NCI-H1092 (cell line): ENCODE results near the gene RNF17.
"Not testable (repeated sequence)": the region's sequence is repeated elsewhere in the genome, so short reads cannot be mapped to it uniquely, and the experiment has no call there.

Source experiments
- DNase-seq: peaks from one replicate; lab custom pipeline; 2025; lab: John Stamatoyannopoulos, UW

RNF17 gene, protein sequence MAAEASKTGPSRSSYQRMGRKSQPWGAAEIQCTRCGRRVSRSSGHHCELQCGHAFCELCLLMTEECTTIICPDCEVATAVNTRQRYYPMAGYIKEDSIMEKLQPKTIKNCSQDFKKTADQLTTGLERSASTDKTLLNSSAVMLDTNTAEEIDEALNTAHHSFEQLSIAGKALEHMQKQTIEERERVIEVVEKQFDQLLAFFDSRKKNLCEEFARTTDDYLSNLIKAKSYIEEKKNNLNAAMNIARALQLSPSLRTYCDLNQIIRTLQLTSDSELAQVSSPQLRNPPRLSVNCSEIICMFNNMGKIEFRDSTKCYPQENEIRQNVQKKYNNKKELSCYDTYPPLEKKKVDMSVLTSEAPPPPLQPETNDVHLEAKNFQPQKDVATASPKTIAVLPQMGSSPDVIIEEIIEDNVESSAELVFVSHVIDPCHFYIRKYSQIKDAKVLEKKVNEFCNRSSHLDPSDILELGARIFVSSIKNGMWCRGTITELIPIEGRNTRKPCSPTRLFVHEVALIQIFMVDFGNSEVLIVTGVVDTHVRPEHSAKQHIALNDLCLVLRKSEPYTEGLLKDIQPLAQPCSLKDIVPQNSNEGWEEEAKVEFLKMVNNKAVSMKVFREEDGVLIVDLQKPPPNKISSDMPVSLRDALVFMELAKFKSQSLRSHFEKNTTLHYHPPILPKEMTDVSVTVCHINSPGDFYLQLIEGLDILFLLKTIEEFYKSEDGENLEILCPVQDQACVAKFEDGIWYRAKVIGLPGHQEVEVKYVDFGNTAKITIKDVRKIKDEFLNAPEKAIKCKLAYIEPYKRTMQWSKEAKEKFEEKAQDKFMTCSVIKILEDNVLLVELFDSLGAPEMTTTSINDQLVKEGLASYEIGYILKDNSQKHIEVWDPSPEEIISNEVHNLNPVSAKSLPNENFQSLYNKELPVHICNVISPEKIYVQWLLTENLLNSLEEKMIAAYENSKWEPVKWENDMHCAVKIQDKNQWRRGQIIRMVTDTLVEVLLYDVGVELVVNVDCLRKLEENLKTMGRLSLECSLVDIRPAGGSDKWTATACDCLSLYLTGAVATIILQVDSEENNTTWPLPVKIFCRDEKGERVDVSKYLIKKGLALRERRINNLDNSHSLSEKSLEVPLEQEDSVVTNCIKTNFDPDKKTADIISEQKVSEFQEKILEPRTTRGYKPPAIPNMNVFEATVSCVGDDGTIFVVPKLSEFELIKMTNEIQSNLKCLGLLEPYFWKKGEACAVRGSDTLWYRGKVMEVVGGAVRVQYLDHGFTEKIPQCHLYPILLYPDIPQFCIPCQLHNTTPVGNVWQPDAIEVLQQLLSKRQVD (N-terminal part only)

DNA sequence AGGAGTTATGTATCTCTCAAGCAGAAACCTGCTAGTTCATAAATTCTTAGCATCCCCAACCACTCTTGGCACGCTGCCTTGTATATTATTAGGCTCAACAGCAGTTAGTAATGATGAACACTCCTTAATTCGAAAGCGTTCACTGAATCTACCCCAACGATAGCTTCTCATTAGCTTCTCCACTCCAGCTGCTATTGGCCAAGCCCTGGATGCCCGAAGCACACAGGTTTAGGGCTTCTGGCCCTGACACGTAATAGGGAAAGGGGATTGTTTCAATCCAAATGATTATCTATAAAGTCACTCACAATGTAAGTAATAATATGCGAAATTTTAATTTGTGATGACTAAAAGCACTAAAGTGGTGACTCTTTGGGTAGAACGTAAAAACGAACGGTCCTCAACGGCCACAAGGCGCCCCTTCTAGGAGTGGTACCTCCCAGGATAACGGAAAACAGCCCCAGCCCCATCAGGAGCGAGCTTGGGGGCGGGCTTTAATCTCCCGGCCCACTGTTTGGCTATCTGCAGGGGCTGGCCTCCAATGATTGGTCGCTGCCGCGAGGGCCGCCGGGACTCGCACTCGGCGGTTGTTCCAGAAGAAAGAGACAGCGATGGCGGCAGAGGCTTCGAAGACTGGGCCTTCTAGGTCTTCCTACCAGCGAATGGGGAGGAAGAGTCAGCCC lies at the start of gene RNF17:
RNF17 (plus strand) TSS at position 574 of the 680 bp plus-strand sequence; CDS start at position 609, 35 bp downstream.
- no peak for DNase-seq

DNA sequence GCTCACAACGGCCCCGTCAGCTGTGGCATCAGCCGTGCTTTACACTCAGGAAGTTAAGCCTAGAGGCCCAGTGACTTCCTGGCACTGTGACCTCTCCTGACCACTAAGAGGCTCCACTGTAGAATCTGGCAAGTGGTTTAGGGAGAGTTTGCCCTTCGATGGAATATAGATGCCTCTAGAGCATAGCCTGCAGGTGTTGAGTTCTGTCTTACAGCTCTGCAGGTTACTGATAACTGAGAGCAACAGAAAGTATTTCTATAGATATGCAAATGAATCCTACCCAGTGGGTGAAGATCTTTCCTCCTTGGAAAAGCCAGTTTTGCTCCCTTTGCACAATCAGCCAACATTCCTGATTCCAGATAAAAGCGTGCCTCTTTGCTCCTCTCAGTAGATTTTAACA lies 48.0 kb upstream of the RNF17 start:
- no peak for DNase-seq

DNA sequence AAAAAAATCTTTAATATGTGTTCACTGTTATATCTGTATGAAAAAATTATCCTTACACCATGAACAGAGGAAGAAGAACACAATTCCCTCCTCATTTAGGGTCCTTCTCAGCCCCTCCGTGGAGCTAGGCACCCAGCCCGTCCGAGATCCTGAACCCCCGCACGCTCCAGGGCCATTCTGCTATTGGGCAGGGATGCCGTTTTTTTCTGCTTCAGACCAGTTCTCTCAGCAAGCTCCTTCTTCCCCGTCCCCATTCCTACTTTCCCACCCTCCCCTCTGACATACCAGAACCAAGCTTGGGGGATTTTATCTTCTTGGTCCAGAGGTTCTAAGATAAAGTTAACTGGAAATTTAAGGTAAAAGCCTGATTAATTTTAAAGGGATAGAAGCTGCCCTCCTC lies 47.5 kb upstream of the RNF17 start:
- no peak for DNase-seq

DNA sequence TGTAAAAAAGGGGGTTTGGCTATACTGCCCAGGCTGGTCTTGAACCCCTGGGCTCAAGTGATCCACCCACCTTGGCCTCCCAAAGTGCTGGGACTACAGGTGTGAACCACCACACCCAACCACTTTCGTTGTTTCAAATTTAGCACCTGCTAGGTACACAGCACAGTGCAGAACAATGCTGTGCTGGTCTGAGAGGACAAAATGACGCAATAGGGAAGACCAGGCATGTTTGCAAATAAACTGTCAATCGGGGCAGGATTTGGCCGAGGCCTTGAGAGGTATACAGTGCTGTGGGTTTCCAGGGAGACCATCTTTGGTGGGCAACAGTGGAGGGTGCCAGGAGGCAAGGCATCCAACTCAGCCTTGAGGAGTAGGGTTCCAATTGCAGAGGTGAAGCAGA lies 46.8 kb upstream of the RNF17 start:
- no peak for DNase-seq

DNA sequence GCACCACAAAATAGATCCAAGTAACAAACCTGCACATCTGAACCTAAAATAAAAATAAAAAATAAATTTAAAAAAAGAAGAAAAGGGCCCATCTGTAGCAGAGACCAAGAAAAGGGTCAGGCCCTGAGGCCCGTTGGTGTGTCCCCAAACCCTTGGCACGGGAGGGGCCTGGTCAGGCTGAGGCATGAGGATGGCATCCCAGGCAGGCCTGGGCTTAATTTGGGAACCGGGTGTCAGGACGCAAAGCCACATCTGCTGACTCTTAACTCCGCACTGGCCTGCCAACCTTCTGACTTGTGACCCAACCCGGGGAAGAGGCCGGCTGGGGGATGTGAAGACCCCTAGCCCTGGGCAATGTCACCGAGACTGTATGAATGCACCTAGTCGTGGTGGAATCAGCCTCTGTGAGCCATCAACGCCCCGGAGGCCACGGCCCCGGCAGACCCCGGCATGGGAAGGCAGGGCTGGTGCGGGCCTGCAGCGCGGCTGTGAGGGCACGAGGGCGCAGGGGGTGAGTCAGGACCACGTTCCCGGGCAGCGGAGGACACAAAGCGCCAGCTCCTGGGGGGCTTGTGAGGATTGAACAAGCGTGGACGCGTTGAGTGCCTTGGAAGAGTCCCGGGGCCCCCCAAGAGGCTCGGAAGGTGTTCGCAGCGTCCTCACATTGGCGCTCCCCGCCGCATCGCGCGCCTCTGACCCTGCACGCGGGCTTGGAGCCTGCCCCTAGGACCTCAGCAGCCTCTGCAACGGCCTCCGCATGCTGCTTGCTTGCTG lies 45.6 kb upstream of the RNF17 start:
- DNase-seq: no peak

DNA sequence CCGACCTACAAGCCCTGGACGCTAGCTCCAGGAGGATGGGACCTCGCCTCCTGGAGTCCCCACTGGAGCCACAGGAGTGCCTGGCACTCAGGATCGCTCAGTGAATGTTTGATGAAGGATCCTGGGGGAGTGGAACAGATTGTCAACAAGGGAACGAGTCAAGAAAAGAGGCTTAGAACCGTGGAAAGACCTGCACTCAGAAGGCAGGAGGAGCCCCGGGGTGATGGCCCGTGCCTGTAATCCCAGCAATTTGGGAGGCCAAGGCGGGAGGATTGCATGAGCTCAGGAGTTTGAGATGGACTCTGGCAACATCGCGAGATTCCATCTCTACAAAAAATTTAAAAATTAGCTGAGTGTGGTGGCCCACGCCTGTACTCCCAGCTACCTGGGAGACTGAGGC lies 44.8 kb upstream of the RNF17 start:
- no peak for DNase-seq

DNA sequence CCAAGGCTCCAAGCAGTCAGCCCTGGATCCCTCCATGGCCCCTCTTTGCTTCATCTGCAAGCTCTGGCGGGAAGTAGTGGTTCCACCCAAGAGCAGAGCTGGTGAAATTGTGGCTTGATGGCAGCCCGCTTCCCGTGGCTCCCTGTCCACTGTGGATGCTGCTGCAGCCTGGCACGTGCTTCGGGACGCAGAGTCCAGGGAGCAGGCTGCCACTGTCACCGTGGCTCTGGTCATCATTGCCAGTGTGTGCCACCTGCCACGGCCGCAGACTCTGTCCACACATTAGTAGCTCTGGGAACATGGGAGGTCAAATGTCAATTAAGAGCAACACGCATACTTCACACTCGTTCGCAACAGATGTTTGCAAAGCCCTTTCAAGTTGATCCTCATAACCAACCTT lies 40.8 kb upstream of the RNF17 start:
- no peak for DNase-seq

DNA sequence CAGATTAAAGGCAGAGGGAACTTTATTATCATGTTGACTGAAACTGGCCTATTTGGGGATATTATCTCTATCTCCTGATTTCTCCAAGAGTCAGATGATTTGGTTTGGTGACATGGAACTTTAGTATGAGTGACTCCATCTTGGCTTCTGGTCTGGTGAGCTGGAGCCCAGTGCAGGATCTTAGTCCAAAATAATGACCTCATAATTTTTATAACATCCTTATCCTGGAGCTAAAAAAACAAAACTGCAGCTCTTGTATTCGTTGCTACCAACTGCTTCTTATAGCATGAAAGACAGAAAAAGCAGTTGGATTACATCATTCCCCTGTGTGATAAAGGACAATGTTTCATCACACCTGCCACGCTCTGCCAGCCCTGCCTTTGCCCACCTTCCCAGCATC lies 39.3 kb upstream of the RNF17 start:
- DNase-seq: no peak

DNA sequence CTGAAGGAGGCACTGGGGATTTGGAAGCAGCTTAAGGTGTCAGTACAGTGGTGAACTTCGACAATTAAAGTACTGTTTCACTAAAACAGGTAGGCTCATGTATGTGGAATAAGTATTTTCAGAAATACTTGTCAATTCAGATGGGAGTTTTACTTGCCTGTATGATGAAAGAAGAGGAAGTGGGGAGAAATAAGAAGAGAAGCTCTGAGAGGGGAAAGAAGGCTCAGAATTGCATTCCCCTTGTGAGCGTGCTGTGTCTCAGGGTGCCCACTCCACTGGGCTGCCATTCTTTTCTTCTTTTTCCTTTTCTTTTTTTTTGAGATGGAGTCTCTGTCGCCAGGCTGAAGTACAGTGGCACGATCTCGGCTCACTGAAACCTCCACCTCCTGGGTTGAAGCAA lies 38.6 kb upstream of the RNF17 start:
- no peak for DNase-seq

DNA sequence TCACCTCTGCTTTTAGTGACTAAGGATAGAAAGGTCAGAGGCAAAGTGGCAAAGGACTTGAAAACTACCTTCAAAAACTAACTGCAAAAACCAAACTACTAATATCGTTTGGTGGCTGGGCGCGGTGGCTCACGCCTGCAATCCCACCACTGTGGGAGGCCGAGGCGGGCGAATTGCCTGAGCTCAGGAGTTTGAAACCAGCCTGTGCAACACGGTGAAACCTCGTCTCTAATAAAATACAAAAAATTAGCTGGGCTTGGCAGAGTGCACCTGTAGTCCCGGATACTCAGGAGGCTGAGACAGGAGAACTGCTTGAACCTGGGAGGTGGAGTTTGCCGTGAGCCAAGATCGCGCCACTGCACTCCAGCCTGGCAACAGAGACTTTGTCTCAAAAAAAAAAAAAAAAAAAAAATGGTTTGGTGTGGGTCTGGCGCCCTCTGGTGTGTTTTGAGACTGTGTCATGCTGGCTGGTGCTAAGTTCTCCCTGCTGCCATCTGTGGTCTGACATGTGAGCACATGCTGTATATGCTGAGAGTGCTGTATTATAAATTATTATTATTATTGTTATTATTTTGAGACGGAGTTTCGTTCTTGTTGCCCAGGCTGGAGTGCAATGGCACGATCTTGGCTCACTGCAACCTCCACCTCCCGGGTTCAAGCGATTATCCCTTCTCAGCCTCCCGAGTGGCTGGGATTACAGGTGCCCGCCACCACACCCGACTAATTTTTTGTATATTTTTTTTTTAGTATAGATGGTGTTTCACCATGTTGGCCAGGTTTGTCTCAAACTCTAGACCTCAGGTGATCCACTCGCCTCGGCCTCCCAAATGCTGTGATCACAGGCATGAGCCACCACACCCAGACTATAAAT lies 36.0 kb upstream of the RNF17 start:
- peak; percentile 70 for DNase-seq

DNA sequence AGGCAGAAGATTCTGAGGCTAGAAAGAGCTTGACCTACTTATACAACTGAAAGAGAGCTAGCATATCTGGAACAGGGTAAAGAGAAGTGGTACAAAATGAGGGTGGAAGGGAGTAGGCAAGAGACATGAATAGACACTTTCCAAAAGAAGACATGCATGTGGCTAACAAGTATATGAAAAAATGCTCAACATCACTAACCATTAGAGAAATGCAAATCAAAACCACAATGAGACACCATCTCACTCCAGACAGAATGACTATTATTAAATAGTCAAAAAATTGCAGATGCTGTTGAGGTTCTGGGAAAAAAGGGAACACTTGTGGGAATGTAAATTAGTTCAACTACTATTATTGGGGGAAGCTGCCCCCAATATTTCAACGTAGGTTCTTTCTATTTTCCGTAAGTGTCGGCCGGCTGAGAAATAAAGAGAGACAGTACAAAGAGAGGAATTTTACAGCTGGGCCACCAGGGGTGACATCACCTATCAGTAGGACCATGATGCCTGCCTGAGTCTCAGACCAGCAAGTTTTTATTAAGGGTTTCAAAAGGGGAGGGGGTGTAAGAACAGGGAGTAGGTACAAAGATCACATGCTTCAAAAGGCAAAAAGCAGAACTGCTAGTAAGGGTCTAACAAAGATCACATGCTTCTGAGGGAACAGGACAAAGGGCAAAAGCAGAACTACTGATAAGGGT lies 32.9 kb upstream of the RNF17 start:
- DNase-seq: not testable (repeated sequence)

DNA sequence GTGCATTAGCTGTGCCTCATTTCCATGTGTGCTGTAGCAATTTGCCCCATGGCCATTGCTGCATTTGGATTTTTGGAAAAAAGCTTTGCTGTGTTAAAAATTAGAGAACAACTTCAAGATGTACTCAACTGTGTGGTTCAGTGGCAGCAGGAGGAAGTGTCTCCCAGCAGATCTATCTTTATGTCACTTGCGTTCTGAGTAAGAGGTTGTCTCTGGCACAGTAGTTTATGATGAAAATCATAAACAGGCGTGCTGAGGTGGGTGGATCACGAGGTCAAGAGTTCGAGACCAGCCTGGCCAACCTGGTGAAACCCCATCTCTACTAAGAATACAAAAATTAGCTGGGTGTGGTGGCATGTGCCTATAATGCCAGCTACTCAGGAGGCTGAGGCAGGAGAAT lies 29.0 kb upstream of the RNF17 start:
- no peak for DNase-seq

DNA sequence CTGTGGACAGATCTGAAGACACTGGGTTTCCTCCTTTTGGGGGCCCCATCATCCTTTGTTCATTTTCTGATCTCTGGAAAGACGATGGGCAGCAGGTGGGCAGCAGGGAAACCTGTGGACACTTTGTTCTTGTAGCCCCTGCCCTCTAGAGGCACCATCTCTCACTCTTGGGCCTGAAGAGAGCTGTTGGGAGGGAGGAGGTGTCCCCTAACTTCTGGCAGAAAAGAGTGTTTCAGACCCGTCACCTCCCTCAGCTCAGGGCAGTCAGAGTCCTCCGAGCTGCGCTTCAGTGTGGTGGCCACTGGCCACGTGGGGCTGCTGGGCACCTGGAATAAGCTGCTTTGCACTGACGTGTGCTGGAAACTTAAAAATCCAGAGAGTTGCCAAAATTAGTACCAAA lies 26.9 kb upstream of the RNF17 start:
- DNase-seq: no peak

DNA sequence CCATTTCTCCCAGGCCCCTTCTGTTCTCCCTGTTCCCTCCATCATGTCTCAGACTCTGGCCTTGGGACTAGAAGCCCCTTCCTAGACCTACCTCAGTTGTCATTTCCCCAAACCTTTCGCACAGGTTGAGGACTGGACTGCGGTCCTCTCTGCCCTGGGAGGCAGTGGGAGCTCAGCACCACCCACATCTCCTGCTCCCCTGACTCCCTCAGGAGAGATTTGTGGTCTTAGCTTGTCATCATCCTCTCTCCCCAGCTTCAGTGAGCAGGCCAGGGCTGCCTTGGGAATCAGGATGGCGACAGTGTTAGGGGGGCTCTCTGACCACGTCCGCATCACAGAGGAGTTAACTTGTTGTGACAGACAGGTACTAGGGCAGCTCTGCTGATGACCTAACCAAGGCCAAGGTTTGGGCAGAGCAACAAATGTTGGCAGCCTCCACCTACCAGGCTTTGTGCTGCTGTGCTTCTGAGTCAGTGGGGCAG lies 25.6 kb upstream of the RNF17 start:
- no peak for DNase-seq

DNA sequence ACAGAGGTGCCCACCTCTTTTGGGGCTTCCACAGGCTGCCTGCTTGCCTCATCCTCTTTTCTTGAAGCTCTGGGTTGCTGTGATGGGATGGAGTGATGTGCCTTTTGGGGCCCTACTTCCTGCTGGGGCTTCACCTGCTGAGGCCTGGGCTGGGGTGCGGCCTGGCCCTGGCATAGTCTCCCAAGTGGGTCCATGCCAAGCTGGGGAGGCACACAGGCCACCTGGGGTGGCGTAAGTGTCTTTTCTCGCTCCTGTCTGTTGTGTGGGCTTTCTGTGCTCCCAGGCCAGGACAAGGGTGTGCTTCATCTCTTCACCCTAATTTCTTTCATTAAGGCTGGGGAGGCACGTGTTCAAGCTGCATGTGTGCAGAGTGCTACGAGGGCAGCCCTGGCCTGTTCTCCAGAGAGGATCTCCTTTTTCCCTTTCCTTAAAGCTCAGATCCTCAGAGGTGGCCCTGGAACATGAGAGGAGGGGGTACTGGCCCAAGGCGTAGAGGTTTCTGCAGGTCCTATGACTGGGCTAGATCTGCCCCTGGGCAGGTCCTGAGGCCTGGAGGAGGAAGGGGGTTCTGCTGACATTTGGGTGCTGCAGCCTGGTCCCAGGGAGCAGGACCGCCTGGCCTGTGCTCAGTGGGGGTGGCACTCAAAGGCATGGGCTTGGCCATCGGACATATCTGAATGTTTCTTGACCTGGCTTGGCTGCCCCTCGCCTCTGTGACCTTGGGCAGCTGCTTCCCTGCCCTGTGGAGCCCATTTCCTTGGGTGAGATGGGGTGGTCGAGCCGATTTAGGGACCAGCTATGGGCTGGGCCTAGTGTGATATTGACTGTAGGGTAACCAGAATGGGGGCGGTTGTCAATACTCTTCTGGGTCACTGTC lies 23.7 kb upstream of the RNF17 start:
- DNase-seq: no peak

DNA sequence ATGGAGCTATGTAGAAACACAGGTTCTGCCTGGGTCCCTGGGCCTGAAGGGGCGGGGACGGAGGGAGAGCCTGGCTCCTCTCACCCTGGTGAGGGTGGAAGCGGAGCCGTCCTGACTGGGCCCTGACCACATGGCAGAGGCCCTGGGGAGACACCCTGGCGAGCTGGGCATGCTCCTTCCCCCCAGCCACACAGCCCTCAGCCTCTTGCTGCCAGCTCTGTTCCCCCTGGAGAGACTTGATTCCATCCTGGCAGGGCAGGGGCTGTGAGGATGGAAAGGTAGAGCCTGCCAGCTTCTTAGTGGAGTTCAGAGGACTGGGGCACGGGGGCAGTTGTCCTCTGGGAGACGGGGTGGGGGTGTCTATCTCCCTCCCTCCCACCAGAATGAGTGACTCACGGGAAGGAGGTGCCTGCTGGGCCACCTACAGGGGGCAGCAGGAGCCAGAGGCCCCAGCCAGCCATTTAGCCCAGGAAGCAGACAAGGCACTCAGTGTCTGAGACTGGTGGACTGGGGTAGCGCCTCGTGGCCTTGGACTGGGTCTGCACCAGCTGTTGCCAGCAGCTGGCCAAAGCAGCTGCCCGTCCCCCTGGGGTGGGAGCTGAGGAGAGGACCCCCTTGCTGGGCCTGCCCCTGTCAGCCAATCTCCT lies 22.8 kb upstream of the RNF17 start:
- DNase-seq: no peak

DNA sequence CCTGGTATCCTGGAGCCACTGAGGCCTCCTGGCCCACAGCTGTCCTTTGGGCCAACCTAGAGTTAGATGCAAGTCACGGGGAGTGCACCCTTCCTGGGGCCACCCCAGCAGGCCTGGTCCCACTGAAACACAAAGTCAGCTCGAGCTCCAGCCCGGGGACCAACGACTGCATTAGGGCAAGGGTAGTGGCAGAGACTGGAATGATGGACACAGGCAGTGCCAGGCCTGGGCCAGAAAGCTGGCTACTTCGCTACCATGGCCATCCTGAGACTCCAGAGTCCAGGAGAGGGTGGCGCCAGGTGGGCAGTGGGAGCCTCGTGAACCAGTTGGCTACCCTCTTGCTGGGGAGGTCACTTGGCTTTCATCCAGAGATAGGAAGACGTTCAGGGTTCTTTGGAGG lies 22.2 kb upstream of the RNF17 start:
- no peak for DNase-seq

DNA sequence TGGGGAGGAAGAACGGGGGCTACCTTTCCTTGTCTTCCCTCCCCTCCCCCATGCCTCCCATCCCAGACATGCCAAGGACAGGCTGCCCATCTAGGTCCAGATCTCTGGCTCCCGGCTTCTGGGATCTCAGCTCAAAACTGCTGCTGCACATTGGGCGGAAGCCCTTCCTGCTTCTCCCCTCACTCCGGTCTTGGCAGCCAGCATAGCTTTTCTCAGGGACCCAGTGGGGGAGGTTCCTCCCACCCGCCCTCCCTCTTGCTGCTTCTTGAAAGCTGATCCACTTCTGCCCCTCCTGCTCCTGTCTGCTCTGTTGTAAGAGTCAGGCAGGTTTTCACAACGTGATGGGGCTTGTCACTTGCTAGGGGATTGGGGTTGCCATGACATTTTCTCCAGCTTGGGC lies 21.7 kb upstream of the RNF17 start:
- DNase-seq: no peak
